Nucleus accumbens (tissue), 56 donors: ENCODE results near the gene SLC37A1.

Source experiments
- DNase-seq, 56 donors: peaks; one replicate each; lab custom pipeline; 2025; lab: John Stamatoyannopoulos, UW

Gene SLC37A1

GRCh38 chr21:42499444-42500112 is 14.1 kb upstream of the SLC37A1 start:
- no peak for DNase-seq

- DNase-seq = no peak
Measured at GRCh38 chr21:42500225-42500624, 13.4 kb upstream of the SLC37A1 start.

- DNase-seq = no peak
Measured at GRCh38 chr21:42500736-42501135, 12.9 kb upstream of the SLC37A1 start.

GRCh38 chr21:42503711-42504110 is 9.9 kb upstream of the SLC37A1 start:
- DNase-seq = no peak

- DNase-seq = no peak
Measured at GRCh38 chr21:42505090-42505726, 8.4 kb upstream of the SLC37A1 start.

- DNase-seq = no peak
Measured at GRCh38 chr21:42507418-42507817, 6.2 kb upstream of the SLC37A1 start.

GRCh38 chr21:42508371-42508770 is 5.3 kb upstream of the SLC37A1 start:
- DNase-seq = no peak

GRCh38 chr21:42509244-42509643 is 4.4 kb upstream of the SLC37A1 start:
- no peak for DNase-seq

- DNase-seq = no peak
Measured at GRCh38 chr21:42512346-42513034, 1.2 kb upstream of the SLC37A1 start.

GRCh38 chr21:42513985-42514882 is 582 bp downstream of the SLC37A1 start:
- peak in 12 of 56 donors; percentile 23 to 56 (median 35) for DNase-seq

- no peak for DNase-seq
Measured at GRCh38 chr21:42514883-42515228, 1.2 kb downstream of the SLC37A1 start.

GRCh38 chr21:42515708-42516502 is 2.3 kb downstream of the SLC37A1 start:
- peak in 2 of 56 donors; percentile 17 to 37 for DNase-seq

GRCh38 chr21:42518215-42518614 is 4.6 kb downstream of the SLC37A1 start:
- no peak for DNase-seq

GRCh38 chr21:42518626-42519025 is 5.0 kb downstream of the SLC37A1 start:
- no peak for DNase-seq

- no peak for DNase-seq
Measured at GRCh38 chr21:42520628-42521253, 7.1 kb downstream of the SLC37A1 start.

GRCh38 chr21:42521384-42521783 is 7.7 kb downstream of the SLC37A1 start:
- no peak for DNase-seq

- DNase-seq = no peak
Measured at GRCh38 chr21:42521805-42522204, 8.2 kb downstream of the SLC37A1 start.

- no peak for DNase-seq
Measured at GRCh38 chr21:42522271-42522670, 8.6 kb downstream of the SLC37A1 start.

GRCh38 chr21:42522771-42523170 is 9.1 kb downstream of the SLC37A1 start:
- no peak for DNase-seq

GRCh38 chr21:42523211-42523610 is 9.6 kb downstream of the SLC37A1 start:
- DNase-seq = no peak
